ENCODE measurements around the gene SOX15.

- TF ChIP-seq CTCF (IDR thresholded peaks at IDR 0.05) = no peak
- no peak for TF ChIP-seq POLR2AphosphoS5 (IDR thresholded peaks at IDR 0.05; ENCODE audit: low read depth, low read length)
- TF ChIP-seq SIN3A (IDR thresholded peaks at IDR 0.05; ENCODE audit: borderline replicate concordance, insufficient read depth, low read depth, low read length) = no peak
- no peak for TF ChIP-seq REST (IDR thresholded peaks at IDR 0.05; ENCODE audit: insufficient read depth in 1 of 2, low read depth in 2 of 2, low read length in 1 of 2)
- no peak for TF ChIP-seq TCF7L2 (IDR thresholded peaks at IDR 0.05; ENCODE audit: low read depth, low read length)
Measured at GRCh38 chr17:7629939-7630571, 40.2 kb upstream of the SOX15 start, which contains the start of gene SHBG.
